Activated naive CD4-positive, alpha-beta T cell (primary cell): Measurements from ENCODE around the gene FYCO1.

Source experiments
- DNase-seq, 4 experiments: peaks; one replicate each; lab custom pipeline; 2025; lab: John Stamatoyannopoulos, UW

FYCO1 gene

DNA sequence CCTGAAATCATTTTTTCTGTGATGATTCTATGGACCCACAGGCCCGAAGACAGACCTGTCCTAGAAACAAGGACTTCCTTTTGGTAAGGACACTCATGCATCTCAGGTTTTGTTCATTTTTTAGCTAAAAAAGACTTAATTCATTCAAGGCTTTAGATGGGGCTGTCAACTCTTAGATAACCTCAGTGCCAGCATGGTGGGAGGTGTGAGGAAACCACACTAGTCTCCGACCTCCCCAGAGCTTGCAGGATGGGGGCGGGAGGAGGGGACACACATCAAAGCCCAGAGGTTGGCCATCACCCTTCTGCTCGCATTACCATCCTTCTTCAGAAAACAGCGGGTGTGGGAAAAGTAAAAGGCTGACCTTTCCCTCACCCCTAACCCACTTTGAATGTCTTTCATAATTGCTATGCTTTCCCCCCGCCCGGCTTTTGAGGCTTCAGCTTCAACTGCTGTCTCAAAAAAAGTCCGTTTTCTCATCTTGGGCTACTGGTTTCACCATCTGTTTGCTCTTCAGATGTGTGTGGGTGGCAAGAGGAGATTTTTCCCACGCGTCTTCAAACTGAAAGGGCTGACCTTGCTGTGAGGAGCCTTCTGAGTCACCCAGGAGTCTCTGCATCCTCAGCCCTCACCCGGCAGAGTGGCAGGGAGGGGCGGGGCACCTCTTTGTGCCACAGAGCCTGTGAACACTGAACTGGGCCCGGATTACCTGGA, 79.9 kb downstream of the FYCO1 start:
- peak in 3 of 4 experiments; percentile 17 to 62 (median 19) for DNase-seq

DNA sequence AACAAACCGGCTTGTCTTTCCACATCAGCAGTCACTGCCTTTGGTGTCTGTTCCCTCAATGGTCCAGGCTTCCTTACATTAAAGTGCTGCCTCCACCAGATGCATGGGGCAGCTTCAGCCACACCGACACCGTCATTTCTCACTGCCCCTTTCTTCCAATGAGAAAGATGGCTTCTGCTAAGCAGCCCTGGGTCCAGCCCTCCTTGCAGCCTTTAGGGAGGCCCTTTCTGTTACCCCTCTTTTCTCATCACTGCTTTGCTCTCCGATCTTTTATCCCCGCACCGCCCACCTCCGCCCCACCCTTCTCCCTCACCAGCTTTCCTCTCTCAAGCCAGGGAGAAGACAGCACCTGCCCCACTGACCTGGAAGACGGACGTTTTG, 80.6 kb downstream of the FYCO1 start:
- no peak for DNase-seq

DNA sequence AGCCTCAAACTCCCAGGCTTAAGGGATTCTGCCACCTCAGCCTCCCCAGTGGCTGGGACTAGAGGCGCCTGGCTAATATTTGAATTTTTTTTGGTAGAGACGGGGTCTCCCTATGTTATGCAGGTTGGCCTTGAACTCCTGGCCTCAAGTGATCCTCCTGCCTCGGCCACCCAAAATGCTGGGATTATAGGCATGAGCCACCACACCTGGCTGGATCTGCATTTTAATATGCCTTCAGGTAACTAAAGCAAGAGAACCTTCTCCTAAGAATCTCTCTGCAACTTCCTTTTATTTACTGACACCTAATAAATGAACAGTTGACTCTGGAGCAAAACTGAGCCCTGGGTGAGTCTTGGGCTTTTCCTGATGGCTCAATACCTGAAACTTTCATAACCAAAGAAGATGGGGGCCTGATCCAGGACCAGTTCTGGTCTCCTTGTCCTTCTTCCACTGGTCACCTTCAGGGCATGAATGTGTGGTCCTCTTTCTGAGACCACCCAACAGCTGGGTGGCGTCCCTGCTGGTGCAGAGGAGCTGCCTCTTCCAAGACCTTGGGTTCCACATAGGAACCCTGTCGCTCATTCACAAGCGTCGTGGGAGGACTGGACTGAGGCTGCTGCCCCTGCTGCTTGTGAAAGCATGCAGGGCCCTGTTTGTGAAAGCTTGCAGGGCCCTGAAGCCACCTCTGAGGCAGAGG, 81.1 kb downstream of the FYCO1 start:
- DNase-seq, result no peak

GRCh38 chr3:45912435-45912834, 83.2 kb downstream of the FYCO1 start:
- no peak for DNase-seq

DNA sequence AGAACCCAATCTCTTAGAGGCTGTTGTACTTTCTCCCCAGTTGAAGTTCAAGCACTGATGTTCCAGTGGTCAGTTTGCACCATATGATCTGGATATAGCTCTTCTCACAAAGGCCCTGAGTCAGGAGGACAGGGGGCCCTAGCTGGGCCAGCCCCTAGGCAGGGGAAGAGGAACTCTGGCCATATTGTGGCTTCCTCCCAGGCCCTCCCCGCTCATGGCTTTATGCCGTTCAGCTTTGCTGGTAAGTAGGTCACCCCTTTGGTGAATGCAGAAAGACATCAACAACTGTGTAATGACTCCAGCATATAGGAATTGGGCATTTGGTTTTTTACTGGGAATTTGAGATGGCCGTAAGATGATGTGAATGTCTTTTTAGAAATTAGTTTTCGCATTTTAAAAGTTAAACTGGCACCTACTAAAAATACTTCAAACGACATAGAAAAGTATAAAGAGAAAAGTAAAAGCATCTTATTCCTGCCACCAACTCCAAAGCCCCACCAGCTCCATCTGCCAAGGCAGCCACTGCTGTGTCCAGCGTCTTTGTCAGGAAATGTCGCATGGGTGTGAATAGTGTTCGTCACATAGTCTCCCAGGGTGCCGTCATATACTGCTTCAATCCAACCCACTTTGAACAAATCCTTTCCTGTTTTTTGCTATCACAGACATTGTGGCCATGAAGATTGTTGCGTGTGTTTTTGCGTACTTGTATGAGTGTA, 84.0 kb downstream of the FYCO1 start:
- no peak for DNase-seq

DNA sequence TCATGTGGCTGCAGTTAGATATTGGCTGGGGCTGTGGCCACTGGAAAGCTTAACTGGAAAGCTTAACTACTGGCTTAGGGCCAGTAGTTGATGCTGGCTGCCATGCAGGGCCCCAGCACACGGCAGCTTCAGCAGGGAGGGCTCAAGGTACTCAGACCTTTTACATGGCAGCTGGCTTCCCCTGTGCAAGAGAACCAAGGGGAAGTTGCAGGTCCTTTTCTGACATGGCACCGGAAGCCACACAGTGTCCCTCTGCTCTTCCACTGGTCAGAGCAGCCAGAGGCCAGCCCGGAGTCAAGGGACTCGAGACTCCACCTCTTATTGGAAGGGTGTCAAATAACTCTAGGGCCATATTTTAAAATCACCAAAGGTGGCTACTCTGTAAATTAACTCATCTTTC, 84.7 kb downstream of the FYCO1 start:
- no peak for DNase-seq

DNA sequence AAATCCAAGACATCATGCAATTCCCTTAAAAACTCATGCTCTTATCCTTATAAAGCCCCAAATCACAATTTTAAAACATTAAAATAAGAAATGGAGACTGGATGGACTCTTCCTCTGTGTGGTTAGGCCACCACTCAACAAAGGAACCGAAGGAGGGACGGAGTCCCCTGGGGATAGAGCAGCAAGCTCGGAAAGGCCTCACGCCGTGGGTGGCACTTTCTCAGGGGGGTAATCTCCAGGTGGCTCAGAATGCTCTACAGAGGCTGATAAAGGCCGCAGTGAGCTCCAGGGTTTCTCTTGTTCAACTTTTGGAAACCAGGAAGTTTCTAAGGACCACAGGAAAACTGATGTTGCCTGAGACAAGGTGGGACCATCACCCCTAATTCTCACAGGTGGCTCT, 86.1 kb downstream of the FYCO1 start:
- DNase-seq, result no peak

DNA sequence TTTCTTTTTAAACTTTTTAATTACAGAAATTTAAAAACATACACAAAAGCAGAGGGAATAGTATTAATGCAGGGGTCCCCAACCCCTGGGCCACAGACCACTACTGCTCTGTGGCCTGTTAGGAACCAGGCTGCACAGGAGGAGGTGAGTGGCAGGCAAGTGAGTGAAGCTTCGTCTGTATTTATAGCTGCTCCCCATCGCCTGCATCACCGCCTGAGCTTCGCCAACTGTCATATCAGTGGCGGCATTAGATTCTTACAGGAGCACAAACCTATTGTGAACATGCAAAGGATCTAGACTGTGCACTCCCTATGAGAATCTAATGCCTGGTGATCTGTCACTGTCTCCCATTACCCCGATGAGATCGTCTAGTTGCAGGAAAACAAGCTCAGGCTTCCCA, 86.9 kb downstream of the FYCO1 start:
- DNase-seq, result no peak

DNA sequence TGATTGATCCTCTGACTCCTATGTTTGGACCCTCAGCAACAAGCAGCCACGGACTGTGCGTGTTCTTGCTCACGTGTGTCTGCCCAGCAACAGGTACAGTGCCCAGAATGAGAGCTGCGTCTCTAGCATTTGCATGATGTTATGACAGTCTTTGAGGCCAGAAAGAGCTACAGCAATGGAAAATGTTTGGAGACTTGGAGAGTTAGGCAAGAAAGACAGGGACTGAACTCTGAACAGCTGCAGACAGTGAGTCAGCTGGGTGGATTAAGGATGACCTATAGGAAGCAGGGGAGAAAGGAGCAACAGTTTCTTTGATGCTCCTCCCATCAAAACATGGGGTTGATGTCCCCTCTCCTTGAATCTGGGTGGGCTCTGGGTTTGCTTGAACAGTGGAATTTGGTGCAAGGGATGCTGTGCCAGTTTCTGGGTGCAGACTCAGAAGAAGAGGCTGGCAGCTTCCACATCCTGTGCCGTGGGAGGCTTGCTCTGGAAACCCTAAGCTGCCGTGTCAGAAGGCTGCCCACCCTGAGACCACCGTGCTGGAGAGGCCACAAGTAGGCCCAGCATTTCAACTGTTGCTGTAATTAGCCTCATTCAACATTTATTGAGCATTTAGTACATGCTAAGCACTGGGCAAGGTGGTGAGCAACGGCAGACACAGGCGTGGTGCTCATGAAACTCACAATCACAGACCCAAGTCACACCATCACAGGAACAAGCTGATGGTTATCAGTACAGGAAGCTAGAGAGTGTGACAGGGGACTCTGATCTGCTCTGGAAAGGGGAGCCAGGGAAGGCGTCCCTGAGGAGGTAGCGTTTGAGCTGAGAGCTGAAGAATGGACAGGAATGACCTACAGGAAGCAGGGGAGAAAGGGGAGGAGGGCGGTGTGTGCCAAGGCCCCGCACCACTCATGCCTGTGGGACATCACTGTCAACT, 87.6 kb downstream of the FYCO1 start:
- no peak for DNase-seq

DNA sequence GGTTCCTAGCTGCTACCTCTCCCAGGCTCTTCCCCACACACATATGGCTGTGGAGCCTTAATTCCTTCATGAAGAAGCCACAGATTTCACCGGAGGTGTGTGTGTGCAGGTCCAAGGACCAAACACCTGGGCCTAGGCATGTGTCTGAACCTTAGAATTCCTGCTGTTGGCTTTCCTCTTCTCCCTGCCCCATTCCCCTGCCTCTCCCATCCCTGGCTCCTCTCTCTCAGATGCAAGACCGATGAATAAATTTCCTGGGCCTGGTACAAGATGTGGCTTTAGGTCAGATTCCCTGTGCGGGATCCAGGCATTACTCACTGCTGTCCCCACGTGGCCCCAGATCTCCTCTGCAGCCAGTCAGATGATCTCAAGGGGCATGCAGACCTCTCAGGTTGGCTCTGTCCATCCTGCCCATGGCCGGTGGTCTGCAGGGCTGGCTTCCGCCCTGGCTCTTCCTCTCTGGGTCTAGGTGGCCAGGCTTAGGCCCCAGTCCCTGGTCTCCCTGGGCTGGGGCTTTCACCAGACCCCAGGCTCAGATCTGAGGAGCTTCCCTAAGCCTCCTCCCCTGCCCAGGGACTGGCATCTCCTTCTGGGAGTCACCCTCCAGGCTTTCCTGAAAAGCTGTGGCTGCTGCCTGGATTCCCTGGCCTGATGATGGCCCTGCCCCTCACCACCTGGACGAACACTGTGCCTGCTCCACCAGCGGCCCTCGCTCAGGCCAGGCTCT, 88.8 kb downstream of the FYCO1 start:
- DNase-seq, result no peak

- DNase-seq, result no peak
Measured at GRCh38 chr3:45905755-45906154, 89.9 kb downstream of the FYCO1 start.

- no peak for DNase-seq
Measured at GRCh38 chr3:45904931-45905330, 90.7 kb downstream of the FYCO1 start.

GRCh38 chr3:45896956-45897355, 98.7 kb downstream of the FYCO1 start:
- no peak for DNase-seq

GRCh38 chr3:45895686-45896468, 99.7 kb downstream of the FYCO1 start:
- no peak for DNase-seq

GRCh38 chr3:45894015-45894414, 101.6 kb downstream of the FYCO1 start:
- no peak for DNase-seq

DNA sequence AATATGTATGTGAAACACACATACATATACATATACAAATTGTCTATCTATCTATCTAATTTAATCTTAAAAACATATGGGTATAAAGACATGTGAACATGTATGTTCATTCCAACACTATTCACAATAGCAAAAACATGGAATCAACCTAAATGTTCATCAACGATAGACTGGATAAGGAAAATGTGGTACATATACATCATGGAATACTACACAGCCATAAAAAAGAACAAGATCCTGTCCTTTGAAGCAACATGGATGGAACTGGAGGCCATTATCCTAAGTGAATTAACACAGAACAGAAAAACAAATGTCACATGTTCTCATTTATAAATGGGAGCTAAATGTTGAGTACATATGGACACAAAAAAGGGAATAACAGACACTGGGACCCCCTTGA, 103.5 kb downstream of the FYCO1 start:
- no peak for DNase-seq

GRCh38 chr3:45890405-45890804, 105.2 kb downstream of the FYCO1 start:
- DNase-seq, result peak in 1 of 4 experiments; percentile 14

DNA sequence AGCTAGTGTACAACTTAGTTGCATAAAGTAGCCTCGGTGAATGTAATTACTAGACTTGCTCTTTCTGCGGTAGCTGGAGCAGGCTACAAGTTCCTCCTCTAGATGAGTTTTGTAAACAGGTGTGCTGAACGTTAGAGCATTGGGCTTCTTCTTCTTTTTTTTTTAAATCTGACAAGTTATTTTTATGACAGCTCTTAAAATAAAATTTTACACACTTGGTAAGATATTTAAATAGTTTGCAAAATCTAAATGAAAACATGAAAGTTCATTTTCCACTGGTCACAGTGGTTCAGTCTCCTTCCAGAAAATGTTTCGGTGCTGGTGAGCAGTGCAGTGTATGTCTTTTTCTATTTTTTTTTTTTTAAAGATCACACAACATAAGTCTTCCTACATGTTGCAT, 106.3 kb downstream of the FYCO1 start:
- DNase-seq, result no peak

- DNase-seq, result no peak
Measured at GRCh38 chr3:45887759-45888511, 107.7 kb downstream of the FYCO1 start.

- no peak for DNase-seq
Measured at GRCh38 chr3:45887285-45887684, 108.3 kb downstream of the FYCO1 start.
